Right atrium auricular region (tissue), 2 donors: ENCODE data around the gene KCNK18. TPM values are rescaled to one million over a fixed set of nuclear protein-coding genes. Genes with fewer than 3 reads are reported as not detected.

ENCODE experiments used
- DNase-seq: peaks from one replicate; pipeline ENCODE4 v3.0.0-alpha.2; 2019; ENCODE audit warnings: low spot score
- H3K27ac ChIP-seq, 2 donors: fragments of 200-600 bp; sonication (generic); 1 replicate in 1 of 2; 2 replicates in 1 of 2; pipeline ENCODE4 v1.5.1; 2016 to 2019
- H3K27me3 ChIP-seq, 2 donors: fragments of 200-600 bp; sonication (generic); one replicate each; pipeline versions ENCODE4 v1.5.1 to v1.6.0; 2017 to 2019
- H3K36me3 ChIP-seq: fragments of 200-600 bp; sonication (generic); one replicate; pipeline ENCODE4 v1.5.1; 2016
- H3K4me1 ChIP-seq, 2 donors: fragments of 200-600 bp; sonication (generic); one replicate each; pipeline versions ENCODE4 v1.5.1 to v1.6.0; 2017 to 2019
- H3K4me3 ChIP-seq, 2 donors: fragments of 200-600 bp; sonication (generic); 1 replicate in 1 of 2; 2 replicates in 1 of 2; pipeline ENCODE4 v1.5.1; 2017 to 2019; ENCODE audit warnings: mild to moderate bottlenecking in 1 of 2, moderate library complexity in 1 of 2
- H3K9me3 ChIP-seq, 2 donors: fragments of 200-600 bp; sonication (generic); one replicate each; pipeline ENCODE4 v1.5.1; 2019
- CTCF ChIP-seq, 2 donors: fragments of 200-600 bp; sonication (generic); IDR thresholded peaks; one replicate each; pipeline ENCODE4 v1.5.1; 2019; ENCODE audit warnings: antibody characterized with exemption in 2 of 2
- total RNA-seq, 2 donors: library from RNA; depleted of rRNA; stranded (reverse); fragments of >200 nt; gene quantifications; one replicate each; pipeline ENCODE4 v1.1.0, GENCODE V29; 2016

Gene KCNK18
- total RNA-seq, 2 donors from 2014 or later, result not detected

- DNase-seq, result no peak
- H3K4me3 ChIP-seq, result peak overlapping the region in 1 of 2 donors; percentile 32
- H3K4me1 ChIP-seq, result peaks cover 0 to 46% of the 10 kb centered on the region in 2 donors
- H3K27ac ChIP-seq, result no peak overlapping the region
- no peaks in the 10 kb centered on the region for H3K36me3 ChIP-seq
- H3K27me3 ChIP-seq, result peaks cover 63 to 83% of the 10 kb centered on the region in 2 donors
- no peak for TF ChIP-seq CTCF (IDR thresholded peaks at IDR 0.05)
- H3K9me3 ChIP-seq, result no peaks in the 10 kb centered on the region
Measured at GRCh38 chr10:117164592-117165537, 32.4 kb upstream of the KCNK18 start.

- Histone ChIP-seq H3K9me3 (no peaks in the 10 kb centered on the region), H3K4me1 (peaks cover 0 to 46% of the 10 kb centered on the region in 2 donors), H3K36me3 (no peaks in the 10 kb centered on the region), H3K27ac (no peak overlapping the region), H3K27me3 (peaks cover 66 to 81% of the 10 kb centered on the region in 2 donors), H3K4me3 (peak overlapping the region in 1 of 2 donors; percentile 32)
- peak; percentile 20 to 71 for TF ChIP-seq CTCF (IDR thresholded peaks at IDR 0.05)
- no peak for DNase-seq
Measured at GRCh38 chr10:117165538-117166417, 31.5 kb upstream of the KCNK18 start.

- peaks cover 0 to 46% of the 10 kb centered on the region in 2 donors for H3K4me1 ChIP-seq
- no peak overlapping the region for H3K4me3 ChIP-seq
- no peak for DNase-seq
- TF ChIP-seq CTCF (IDR thresholded peaks at IDR 0.05), result no peak
- peaks cover 64 to 77% of the 10 kb centered on the region in 2 donors for H3K27me3 ChIP-seq
- H3K36me3 ChIP-seq, result no peaks in the 10 kb centered on the region
- no peak overlapping the region for H3K27ac ChIP-seq
- no peaks in the 10 kb centered on the region for H3K9me3 ChIP-seq
Measured at GRCh38 chr10:117166418-117167345, 30.6 kb upstream of the KCNK18 start.

GRCh38 chr10:117167346-117167788, 29.9 kb upstream of the KCNK18 start:
- Histone ChIP-seq H3K36me3 (no peaks in the 10 kb centered on the region), H3K4me1 (peaks cover 0 to 42% of the 10 kb centered on the region in 2 donors), H3K9me3 (no peaks in the 10 kb centered on the region), H3K27me3 (peaks cover 57 to 72% of the 10 kb centered on the region in 2 donors), H3K27ac (no peak overlapping the region), H3K4me3 (peak overlapping the region in 1 of 2 donors; percentile 23)
- TF ChIP-seq CTCF (IDR thresholded peaks at IDR 0.05), result no peak
- no peak for DNase-seq
